Endodermal cell (in vitro differentiated cells): ENCODE data around the gene CUX1. TPM values are rescaled to one million over a fixed set of nuclear protein-coding genes. Genes with fewer than 3 reads are reported as not detected.

ENCODE experiments used
- DNase-seq: peaks from one replicate; pipeline ENCODE4 v3.0.0-alpha.2; 2017
- H3K27ac ChIP-seq: 2 replicates; pipeline ENCODE4 v1.5.1; 2013; ENCODE audit warnings: mild to moderate bottlenecking, low read depth, low read length, moderate library complexity
- H3K27me3 ChIP-seq: 2 replicates; pipeline ENCODE4 v1.6.1; 2013; ENCODE audit warnings: mild to moderate bottlenecking, low read length, moderate library complexity; ENCODE audit not compliant: insufficient read depth, control insufficient read depth, poor library complexity, severe bottlenecking
- H3K36me3 ChIP-seq: 2 replicates; pipeline ENCODE4 v1.7.0; 2013; ENCODE audit warnings: mild to moderate bottlenecking, low read length, moderate library complexity; ENCODE audit not compliant: control insufficient read depth, insufficient read depth
- H3K4me1 ChIP-seq: one replicate; pipeline ENCODE4 v1.7.0; 2013; ENCODE audit warnings: low read length; ENCODE audit not compliant: control insufficient read depth, insufficient read depth
- H3K4me3 ChIP-seq: 2 replicates; pipeline ENCODE4 v1.5.1; 2013; ENCODE audit warnings: mild to moderate bottlenecking, low read length, moderate library complexity
- H3K9ac ChIP-seq: 2 replicates; pipeline ENCODE4 v1.6.1; 2013; ENCODE audit warnings: mild to moderate bottlenecking, low read length, moderate library complexity; ENCODE audit not compliant: poor library complexity, severe bottlenecking; ENCODE audit errors: extremely low read depth
- H3K9me3 ChIP-seq: 2 replicates; pipeline ENCODE4 v1.6.1; 2013; ENCODE audit warnings: mild to moderate bottlenecking, low read length, moderate library complexity; ENCODE audit not compliant: control insufficient read depth
- H3K27ac Mint-ChIP-seq: 2 replicates; pipeline ENCODE4 v1.8.0; 2020; ENCODE audit warnings: mixed read lengths
- H3K27me3 Mint-ChIP-seq: 2 replicates; pipeline ENCODE4 v1.8.0; 2021; ENCODE audit warnings: mild to moderate bottlenecking, mixed read lengths; ENCODE audit not compliant: insufficient read depth
- H3K36me3 Mint-ChIP-seq: 2 replicates; pipeline ENCODE4 v1.8.0; 2020; ENCODE audit warnings: low read depth, mixed read lengths
- H3K4me1 Mint-ChIP-seq: 2 replicates; pipeline ENCODE4 v1.8.0; 2020; ENCODE audit warnings: mixed read lengths
- H3K4me3 Mint-ChIP-seq: 2 replicates; pipeline ENCODE4 v1.8.0; 2020; ENCODE audit warnings: mild to moderate bottlenecking, moderate library complexity, mixed read lengths
- H3K9me3 Mint-ChIP-seq: 2 replicates; pipeline ENCODE4 v1.8.0; 2020; ENCODE audit warnings: mild to moderate bottlenecking, mixed read lengths
- WGBS, 2 experiments: methylation state at CpG; one replicate each; pipeline versions ENCODE4 v1.1.5 to v1.1.7; 2013; ENCODE audit warnings: missing lambda C conversion rate in 2 of 2, mixed read lengths in 1 of 2; ENCODE audit not compliant: insufficient coverage in 1 of 2, insufficient read length in 1 of 2; 5-methylcytosine and 5-hydroxymethylcytosine counted together
- total RNA-seq, 2 donors: library from RNA; stranded (reverse); fragmentation: NEBNext Ultra II Directional in 1 of 2; extraction: Animal tissue kit (Norgen Biotek cat#: 25700) in 1 of 2; gene quantifications; 2 replicates in 1 of 2; 3 replicates in 1 of 2; pipeline ENCODE4 v1.2.1, GENCODE V29; 2021
- TF ChIP-seq, protein P1 (sequence below): fragments of 200-600 bp; sonication (generic); conservative IDR thresholded peaks from 2 replicates; pipeline ENCODE4 v1.5.0; 2021; ENCODE audit warnings: antibody characterized with exemption, mild to moderate bottlenecking

CUX1 gene
- total RNA-seq, 2 donors from 2014 or later = 85.1 to 108 TPM

DNA sequence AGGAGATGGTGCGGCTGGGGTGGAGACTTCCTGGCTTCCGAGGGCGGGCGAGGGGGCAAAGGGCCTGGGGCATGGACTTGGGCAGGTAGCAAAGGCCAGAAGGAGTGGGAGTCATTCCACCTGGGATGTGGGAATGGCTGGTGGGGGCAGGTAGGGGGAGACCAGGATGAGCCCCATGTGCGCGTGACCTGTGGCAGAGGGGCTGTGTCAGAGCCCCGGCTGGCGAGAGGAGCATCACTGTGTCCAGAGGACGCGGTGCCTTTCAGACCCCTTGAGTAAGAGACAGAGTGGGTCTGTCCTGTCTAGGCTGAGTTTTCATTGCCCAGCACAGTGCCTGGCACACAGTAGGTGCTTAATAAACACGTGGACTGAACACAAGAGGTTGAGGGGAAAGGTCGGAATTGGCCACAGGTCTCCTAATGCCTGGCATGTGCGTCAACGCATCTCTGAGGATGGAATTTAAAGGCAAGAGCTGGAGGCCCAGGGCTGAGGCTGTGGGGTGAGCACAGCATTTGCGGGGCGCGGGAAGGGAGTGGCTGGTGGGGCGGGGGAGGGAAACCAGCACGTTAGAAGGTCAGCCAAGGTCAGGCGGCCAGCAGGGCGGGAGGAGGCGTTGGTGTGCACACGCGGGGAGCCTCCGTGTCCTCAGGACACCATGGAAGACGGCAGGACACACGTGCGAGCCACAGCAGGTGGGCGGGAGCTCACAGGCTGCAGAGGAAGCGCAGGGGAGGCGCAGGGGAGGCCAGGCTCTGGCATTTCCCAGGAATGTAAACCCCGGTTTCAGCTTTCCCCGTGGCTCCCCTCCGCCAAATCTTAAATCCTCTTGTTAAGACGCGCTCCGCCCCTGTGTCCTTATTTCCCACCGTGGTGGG, 51.8 kb downstream of the CUX1 start:
- peak overlapping the region; percentile 96 for H3K27ac Mint-ChIP-seq
- H3K9ac ChIP-seq = peak overlapping the region; percentile 15

DNA sequence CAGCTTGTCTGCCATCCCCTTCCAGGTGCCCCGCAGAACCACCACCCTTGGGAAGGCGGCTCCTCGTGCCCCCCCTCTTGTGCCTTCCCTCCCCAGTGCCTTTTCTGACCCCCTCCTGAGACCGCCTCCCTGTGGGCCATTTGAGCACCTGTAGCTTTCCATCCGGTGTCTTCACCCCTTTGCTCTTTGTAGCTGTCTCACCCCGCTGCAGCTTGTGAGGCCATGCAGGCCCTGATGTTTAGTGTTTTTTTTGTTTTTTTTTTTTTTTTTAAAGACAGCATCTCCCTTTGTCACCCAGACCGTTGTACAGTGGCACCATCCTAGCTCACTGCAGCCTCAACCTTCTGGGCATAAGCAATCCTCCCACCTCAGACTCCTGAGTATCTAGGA, 52.5 kb downstream of the CUX1 start:
- Mint-ChIP-seq H3K9me3 (no peaks in the 10 kb centered on the region), H3K27ac (peak overlapping the region; percentile 96), H3K4me3 (peak overlapping the region; percentile 39), H3K27me3 (no peaks in the 10 kb centered on the region), H3K36me3 (peaks cover 18% of the 10 kb centered on the region), H3K4me1 (peaks cover 48% of the 10 kb centered on the region)
- DNase-seq = no peak
- no peaks in the 10 kb centered on the region for H3K27me3 ChIP-seq
- peaks cover 5% of the 10 kb centered on the region for H3K36me3 ChIP-seq
- H3K4me3 ChIP-seq = no peak overlapping the region
- WGBS, 2 experiments = 57 to 80% methylated on average over 1 to 7 of the region's 7 CpGs
- H3K4me1 ChIP-seq = peaks cover 4% of the 10 kb centered on the region
- TF ChIP-seq, protein P1, sequence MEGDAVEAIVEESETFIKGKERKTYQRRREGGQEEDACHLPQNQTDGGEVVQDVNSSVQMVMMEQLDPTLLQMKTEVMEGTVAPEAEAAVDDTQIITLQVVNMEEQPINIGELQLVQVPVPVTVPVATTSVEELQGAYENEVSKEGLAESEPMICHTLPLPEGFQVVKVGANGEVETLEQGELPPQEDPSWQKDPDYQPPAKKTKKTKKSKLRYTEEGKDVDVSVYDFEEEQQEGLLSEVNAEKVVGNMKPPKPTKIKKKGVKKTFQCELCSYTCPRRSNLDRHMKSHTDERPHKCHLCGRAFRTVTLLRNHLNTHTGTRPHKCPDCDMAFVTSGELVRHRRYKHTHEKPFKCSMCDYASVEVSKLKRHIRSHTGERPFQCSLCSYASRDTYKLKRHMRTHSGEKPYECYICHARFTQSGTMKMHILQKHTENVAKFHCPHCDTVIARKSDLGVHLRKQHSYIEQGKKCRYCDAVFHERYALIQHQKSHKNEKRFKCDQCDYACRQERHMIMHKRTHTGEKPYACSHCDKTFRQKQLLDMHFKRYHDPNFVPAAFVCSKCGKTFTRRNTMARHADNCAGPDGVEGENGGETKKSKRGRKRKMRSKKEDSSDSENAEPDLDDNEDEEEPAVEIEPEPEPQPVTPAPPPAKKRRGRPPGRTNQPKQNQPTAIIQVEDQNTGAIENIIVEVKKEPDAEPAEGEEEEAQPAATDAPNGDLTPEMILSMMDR = no peak
- no peaks in the 10 kb centered on the region for H3K9me3 ChIP-seq
- peak overlapping the region; percentile 78 for H3K27ac ChIP-seq
- peak overlapping the region; percentile 13 for H3K9ac ChIP-seq

More for the DNA sequence above, 51.8 kb downstream of the CUX1 start:
- H3K4me3 Mint-ChIP-seq = peak overlapping the region; percentile 39
- 66 to 71% methylated on average over 33 to 38 of the region's 38 CpGs for WGBS, 2 experiments
- H3K4me1 Mint-ChIP-seq = peaks cover 41% of the 10 kb centered on the region
- Histone ChIP-seq H3K27ac (peak overlapping the region; percentile 78), H3K36me3 (peaks cover 5% of the 10 kb centered on the region), H3K9me3 (no peaks in the 10 kb centered on the region), H3K27me3 (no peaks in the 10 kb centered on the region), H3K4me3 (no peak overlapping the region), H3K4me1 (peaks cover 4% of the 10 kb centered on the region)
- H3K27me3 Mint-ChIP-seq = no peaks in the 10 kb centered on the region
- TF ChIP-seq, protein P1 = no peak
- no peaks in the 10 kb centered on the region for H3K9me3 Mint-ChIP-seq
- peak; percentile 92 for DNase-seq
- peaks cover 16% of the 10 kb centered on the region for H3K36me3 Mint-ChIP-seq

DNA sequence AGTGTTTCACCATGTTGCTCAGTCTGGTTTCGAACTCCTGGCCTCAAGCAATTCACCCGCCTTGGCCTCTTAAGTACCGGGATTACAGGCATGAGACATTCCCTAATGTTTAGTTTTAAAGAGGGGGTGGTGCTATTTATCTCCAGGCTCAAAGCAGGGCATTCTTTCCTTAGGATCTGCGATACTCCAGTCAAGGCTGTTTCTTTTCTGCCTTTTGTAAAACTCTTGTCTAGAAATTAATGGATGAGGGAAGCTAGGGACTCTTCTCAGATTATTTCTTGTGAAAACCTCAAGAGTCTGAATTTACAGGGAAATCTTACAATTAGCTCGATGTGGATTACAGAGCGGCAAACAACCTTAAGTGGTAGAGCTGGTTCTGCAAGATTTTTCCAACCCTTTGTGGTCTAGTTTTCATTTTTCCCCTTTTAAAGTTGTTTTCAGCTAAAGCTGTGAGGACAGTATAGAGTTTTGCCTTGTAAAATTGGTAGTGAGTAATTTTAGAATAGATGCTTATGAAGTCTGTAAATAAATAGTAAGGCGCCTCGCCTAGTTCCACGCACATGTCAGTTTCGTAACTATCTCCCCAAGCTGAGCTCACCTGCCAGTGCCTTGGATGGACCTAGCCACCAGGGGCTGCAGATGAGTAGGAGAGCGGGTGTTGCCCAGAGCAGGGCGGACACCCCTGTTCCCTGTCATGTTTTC, 53.1 kb downstream of the CUX1 start:
- Histone ChIP-seq H3K9me3 (no peaks in the 10 kb centered on the region), H3K4me1 (peaks cover 4% of the 10 kb centered on the region), H3K27me3 (no peaks in the 10 kb centered on the region), H3K36me3 (peaks cover 4% of the 10 kb centered on the region), H3K9ac (peak overlapping the region; percentile 13), H3K27ac (peak overlapping the region; percentile 78), H3K4me3 (no peak overlapping the region)
- DNase-seq = peak; percentile 87
- no peaks in the 10 kb centered on the region for H3K9me3 Mint-ChIP-seq
- peak overlapping the region; percentile 96 for H3K27ac Mint-ChIP-seq
- H3K4me1 Mint-ChIP-seq = peaks cover 54% of the 10 kb centered on the region
- peak overlapping the region; percentile 39 for H3K4me3 Mint-ChIP-seq
- TF ChIP-seq, protein P1 = peak; percentile 79
- H3K36me3 Mint-ChIP-seq = peaks cover 12% of the 10 kb centered on the region
- 80 to 82% methylated on average over 8 to 12 of the region's 12 CpGs for WGBS, 2 experiments
- H3K27me3 Mint-ChIP-seq = no peaks in the 10 kb centered on the region
